Ovary (tissue), 3 donors: Measurements from ENCODE around the gene ARID5A.

Experiments used
- POLR2A ChIP-seq: fragments of 450-650 bp; IDR thresholded peaks from one replicate; pipeline ENCODE4 v1.6.1; 2017; ENCODE audit warnings: antibody characterized with exemption, mild to moderate bottlenecking, moderate library complexity
- TF ChIP-seq, protein P1 (sequence below), 3 donors: fragments of 450-650 bp in 2 of 3; fragments of 200-600 bp in 1 of 3; IDR thresholded peaks; one replicate each; pipeline versions ENCODE4 v1.5.1 to v1.8.0; 2016 to 2022; ENCODE audit warnings: antibody characterized with exemption in 3 of 3, mild to moderate bottlenecking in 1 of 3
- donor health status: DM: no; HTN: no; CAD: no.

DNA sequence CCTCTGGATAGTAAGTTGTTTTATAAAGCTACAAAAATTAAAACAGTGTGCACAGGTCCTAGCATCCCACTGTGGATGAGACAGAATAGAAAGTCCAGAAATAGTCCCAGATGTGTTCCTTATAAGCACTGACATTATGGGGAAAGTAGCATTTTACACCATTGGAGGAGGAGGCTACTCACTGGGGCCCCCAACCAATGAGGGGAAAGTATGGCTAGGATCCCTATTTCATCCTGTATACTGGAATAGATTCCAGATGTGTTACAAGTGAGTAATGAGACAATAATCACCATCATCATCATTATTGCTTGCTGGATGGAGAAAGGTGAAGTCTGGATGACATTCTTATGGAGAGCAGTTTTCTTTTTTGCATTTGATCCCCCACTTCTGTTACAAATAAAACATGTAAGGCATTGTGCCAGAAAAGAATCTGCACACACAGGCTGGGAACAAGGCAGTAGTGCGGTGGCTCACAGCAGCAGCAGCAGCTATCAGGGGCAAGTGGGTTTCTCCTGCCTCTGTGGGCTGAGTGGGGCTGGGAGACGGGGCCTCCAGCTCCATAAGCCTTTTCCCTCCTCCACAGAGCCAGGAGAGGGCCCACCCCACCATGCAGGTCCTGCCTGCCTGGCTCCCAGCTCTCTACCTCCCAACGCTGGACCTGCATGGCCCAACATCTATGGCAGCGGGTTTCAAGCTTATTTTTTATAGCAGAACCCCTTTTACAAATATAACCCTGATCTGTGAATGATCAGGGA is 5.0 kb downstream of the ARID5A start:
- TF ChIP-seq, protein P1, sequence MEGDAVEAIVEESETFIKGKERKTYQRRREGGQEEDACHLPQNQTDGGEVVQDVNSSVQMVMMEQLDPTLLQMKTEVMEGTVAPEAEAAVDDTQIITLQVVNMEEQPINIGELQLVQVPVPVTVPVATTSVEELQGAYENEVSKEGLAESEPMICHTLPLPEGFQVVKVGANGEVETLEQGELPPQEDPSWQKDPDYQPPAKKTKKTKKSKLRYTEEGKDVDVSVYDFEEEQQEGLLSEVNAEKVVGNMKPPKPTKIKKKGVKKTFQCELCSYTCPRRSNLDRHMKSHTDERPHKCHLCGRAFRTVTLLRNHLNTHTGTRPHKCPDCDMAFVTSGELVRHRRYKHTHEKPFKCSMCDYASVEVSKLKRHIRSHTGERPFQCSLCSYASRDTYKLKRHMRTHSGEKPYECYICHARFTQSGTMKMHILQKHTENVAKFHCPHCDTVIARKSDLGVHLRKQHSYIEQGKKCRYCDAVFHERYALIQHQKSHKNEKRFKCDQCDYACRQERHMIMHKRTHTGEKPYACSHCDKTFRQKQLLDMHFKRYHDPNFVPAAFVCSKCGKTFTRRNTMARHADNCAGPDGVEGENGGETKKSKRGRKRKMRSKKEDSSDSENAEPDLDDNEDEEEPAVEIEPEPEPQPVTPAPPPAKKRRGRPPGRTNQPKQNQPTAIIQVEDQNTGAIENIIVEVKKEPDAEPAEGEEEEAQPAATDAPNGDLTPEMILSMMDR (IDR thresholded peaks at IDR 0.05) = no peak
- TF ChIP-seq POLR2A = no peak
